ENCODE measurements around the gene ARFGEF3. TPM values are rescaled to one million over a fixed set of nuclear protein-coding genes. Genes with fewer than 3 reads are reported as not detected.

ARFGEF3 gene
- total RNA-seq, 1 donor from 2014 or later: 24.0 TPM

DNA sequence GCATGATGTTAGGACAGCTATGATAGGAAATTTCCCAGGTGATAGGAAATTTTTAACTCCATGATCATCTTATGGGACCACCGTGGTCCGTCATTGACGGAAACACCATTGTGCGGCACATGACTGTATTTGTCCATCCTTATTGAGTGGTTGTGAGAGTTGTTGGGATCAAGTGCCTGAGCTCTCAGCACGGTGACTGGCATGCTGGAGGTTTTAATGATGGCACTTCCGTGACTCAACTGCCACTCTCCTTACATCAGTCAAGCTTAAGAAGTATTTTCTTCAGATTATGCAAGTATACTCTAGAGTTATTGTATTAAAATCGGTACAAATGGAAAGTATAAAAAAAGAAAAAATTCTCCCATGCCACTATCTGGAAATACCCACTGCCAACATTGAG lies 35.8 kb downstream of the ARFGEF3 start:
- Mint-ChIP-seq H3K36me3 (peaks cover 4% of the 10 kb centered on the region), H3K4me1 (ENCODE audit: unreplicated experiment) (peaks cover 11% of the 10 kb centered on the region), H3K4me3 (no peak overlapping the region), H3K9me3 (peaks cover 6% of the 10 kb centered on the region), H3K27ac (no peak overlapping the region), H3K27me3 (no peaks in the 10 kb centered on the region)
- TF ChIP-seq, protein P1, sequence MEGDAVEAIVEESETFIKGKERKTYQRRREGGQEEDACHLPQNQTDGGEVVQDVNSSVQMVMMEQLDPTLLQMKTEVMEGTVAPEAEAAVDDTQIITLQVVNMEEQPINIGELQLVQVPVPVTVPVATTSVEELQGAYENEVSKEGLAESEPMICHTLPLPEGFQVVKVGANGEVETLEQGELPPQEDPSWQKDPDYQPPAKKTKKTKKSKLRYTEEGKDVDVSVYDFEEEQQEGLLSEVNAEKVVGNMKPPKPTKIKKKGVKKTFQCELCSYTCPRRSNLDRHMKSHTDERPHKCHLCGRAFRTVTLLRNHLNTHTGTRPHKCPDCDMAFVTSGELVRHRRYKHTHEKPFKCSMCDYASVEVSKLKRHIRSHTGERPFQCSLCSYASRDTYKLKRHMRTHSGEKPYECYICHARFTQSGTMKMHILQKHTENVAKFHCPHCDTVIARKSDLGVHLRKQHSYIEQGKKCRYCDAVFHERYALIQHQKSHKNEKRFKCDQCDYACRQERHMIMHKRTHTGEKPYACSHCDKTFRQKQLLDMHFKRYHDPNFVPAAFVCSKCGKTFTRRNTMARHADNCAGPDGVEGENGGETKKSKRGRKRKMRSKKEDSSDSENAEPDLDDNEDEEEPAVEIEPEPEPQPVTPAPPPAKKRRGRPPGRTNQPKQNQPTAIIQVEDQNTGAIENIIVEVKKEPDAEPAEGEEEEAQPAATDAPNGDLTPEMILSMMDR (conservative IDR thresholded peaks at IDR 0.05): no peak
- no peak for DNase-seq (ENCODE audit: extremely low spot score, unreplicated experiment)

DNA sequence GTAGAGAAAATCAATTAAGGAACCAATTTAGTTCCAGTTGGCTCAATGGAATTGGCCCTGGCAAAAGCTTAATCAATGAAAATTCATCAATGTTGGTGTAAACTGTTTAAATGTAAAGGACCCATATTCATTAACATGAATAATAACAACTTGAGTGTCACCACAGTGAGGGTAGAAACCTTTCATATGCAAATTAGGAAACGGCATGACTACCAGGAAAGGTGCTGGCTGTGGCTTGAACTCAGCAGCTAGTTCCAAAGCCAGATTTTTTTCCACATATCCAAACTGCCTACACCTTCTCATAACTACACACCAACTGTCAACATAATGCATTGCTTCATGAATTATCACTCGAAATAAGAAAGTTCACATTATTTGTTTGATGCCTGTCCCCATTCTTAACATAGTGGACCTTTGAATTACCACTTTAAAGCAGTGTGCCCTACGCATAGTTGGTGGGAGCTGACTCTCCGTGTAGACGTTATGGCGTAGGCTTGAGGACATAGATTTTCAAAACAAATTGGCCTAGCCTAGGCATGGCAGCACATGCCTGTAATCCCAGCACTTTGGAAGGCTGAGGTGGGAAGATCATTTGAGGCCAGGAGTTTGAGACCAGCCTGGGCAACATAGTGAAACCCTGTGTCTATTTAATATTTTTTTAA lies 36.8 kb downstream of the ARFGEF3 start:
- Mint-ChIP-seq H3K4me3 (no peak overlapping the region), H3K27me3 (no peaks in the 10 kb centered on the region), H3K4me1 (ENCODE audit: unreplicated experiment) (peaks cover 11% of the 10 kb centered on the region), H3K9me3 (peaks cover 6% of the 10 kb centered on the region), H3K36me3 (peaks cover 4% of the 10 kb centered on the region), H3K27ac (no peak overlapping the region)
- DNase-seq (ENCODE audit: extremely low spot score, unreplicated experiment): no peak
- TF ChIP-seq, protein P1 (conservative IDR thresholded peaks at IDR 0.05): no peak

DNA sequence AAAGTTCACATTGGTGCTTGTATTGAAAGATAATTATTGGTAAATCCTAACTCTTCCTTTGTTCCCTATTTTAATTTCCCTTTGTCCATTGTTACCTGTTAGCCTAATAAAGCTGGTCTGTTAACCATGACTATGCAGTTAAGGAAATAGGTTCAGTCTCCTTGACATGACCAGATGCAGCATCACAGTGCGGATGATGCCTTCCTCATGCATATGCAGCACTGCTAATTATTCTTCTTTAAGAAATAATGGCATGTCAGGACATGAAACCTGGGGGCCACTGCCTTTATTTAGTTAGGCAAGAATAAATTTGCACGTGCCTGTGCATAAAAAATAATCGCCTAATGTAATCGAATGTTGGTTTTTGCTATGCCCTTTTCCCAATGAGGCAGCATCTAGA lies 40.1 kb downstream of the ARFGEF3 start:
- Mint-ChIP-seq H3K9me3 (peaks cover 6% of the 10 kb centered on the region), H3K4me3 (no peak overlapping the region), H3K27me3 (no peaks in the 10 kb centered on the region), H3K36me3 (peaks cover 4% of the 10 kb centered on the region), H3K4me1 (ENCODE audit: unreplicated experiment) (no peaks in the 10 kb centered on the region), H3K27ac (no peak overlapping the region)
- TF ChIP-seq, protein P1 (conservative IDR thresholded peaks at IDR 0.05): no peak
- DNase-seq (ENCODE audit: extremely low spot score, unreplicated experiment): no peak

DNA sequence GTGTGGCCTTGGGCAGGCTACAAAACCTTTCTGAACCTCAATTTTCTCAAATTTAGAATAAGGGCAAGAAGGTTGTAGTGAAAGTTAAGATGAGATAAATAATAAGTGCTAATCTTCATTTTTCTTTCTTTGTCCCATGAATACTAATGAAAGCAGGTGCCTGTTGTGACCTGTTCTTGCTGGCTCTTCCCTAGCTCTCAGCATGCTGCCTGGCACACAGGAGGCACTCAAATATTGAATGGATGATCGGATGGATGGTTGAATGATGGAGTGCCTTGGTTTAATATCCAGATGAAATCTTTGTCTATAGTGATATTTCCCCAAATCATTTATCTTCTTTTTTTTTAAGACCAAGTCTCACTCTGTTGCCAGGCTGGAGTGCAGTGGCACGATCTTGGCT lies 41.6 kb downstream of the ARFGEF3 start:
- H3K9me3 Mint-ChIP-seq: peaks cover 6% of the 10 kb centered on the region
- TF ChIP-seq, protein P1 (conservative IDR thresholded peaks at IDR 0.05): no peak
- H3K36me3 Mint-ChIP-seq: peaks cover 4% of the 10 kb centered on the region
- H3K4me1 Mint-ChIP-seq (ENCODE audit: unreplicated experiment): no peaks in the 10 kb centered on the region
- no peaks in the 10 kb centered on the region for H3K27me3 Mint-ChIP-seq
- no peak for DNase-seq (ENCODE audit: extremely low spot score, unreplicated experiment)
- H3K4me3 Mint-ChIP-seq: no peak overlapping the region
- H3K27ac Mint-ChIP-seq: no peak overlapping the region

DNA sequence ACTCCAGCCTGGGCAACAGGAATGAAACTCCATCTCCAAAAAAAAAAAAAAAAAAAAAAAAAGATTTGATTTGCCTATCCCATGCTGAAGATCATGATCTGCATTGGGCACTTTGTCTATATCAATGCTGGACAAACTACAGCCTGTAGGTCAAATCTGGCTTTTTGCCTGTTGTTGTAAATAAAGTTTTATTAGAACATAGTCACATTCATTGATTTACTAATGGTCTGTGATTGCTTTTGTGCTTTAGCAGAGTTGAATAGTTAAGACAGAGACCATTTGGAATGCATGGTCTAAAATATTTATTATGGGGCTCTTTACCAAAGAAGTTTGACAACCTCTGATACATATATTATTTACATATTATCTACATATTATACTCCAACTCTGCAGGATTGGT lies 42.6 kb downstream of the ARFGEF3 start:
- Mint-ChIP-seq H3K27me3 (no peaks in the 10 kb centered on the region), H3K4me1 (ENCODE audit: unreplicated experiment) (no peaks in the 10 kb centered on the region), H3K27ac (no peak overlapping the region), H3K9me3 (peaks cover 3% of the 10 kb centered on the region), H3K4me3 (no peak overlapping the region), H3K36me3 (peaks cover 4% of the 10 kb centered on the region)
- TF ChIP-seq, protein P1 (conservative IDR thresholded peaks at IDR 0.05): no peak
- no peak for DNase-seq (ENCODE audit: extremely low spot score, unreplicated experiment)

All from type B pancreatic cell (in vitro differentiated cells).